ENCODE data around the gene VCP. TPM values are rescaled to one million over a fixed set of nuclear protein-coding genes. Genes with fewer than 3 reads are reported as not detected.

VCP gene
- total and polyA plus RNA-seq, 9 of the 15 experiments (the other 6 are each of a cell fraction or from before 2014, with no cell fraction given), result 7.1 to 257 (median 199) TPM

DNA sequence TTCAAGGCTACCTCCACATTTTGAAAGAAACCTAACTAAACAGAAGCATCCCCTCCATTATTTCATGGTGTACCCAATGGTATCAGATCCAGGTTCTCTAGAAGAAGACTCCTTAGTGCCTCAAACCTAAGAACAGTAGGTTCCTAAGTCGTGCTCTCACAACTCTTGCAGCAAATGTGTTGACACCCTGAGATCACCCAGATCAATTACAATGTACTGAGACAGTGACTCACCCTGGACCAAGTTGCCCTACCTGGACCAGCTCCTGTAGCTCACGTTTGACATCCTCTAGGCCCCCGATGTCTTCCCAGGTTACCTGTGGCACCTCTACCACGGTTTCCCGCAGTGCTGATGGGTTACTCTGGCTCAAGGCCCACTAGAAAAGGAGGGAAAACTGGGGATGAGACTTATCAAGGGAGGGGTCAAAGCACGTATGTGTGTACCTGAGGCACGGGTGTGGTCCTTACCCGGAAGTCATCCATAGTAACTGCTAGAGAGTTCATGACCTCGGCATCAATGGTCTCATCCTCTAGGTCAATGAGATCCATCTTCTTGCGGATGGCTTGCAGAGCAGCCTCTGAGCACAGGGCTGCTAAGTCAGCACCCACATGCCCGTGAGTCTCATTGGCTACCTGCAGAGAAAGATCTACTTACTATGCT, 11.7 kb downstream of the VCP start:
- H3K4me2 ChIP-seq (ENCODE audit: insufficient read depth, low read length), result no peak overlapping the region
- no TSS peak for BruUV-seq (replicated peaks)
- no peaks in the 10 kb centered on the region for H3K27me3 ChIP-seq (ENCODE audit: control insufficient read depth in 2 of 2, insufficient read depth in 2 of 2, low read length in 2 of 2)
- no peaks in the 10 kb centered on the region for H3K4me1 ChIP-seq (replicated peaks in 1 of 2; ENCODE audit: control insufficient read depth in 2 of 2, insufficient read depth in 2 of 2, low read length in 2 of 2)
- no peaks in the 10 kb centered on the region for H3K9me3 ChIP-seq (replicated peaks; ENCODE audit: control insufficient read depth, insufficient read depth, low read depth, low read length)
- ChIA-PET POLR2A (interaction anchor here (0.6 to 4.9 kb wide), 4 partner anchors 9 to 76 kb away, joined by 3 to 32 read pairs (median 17); partner anchors contain the start of gene VCP), CTCF (ENCODE audit: low intra/inter-chr PET ratio) (no interaction called here)
- FAIRE-seq, result no peak
- no peak overlapping the region for H3K27ac ChIP-seq (ENCODE audit: extremely low read depth, low read depth, low read length)
- no peak overlapping the region for H2AFZ ChIP-seq (ENCODE audit: low read depth, low read length)
- H4K20me1 ChIP-seq (replicated peaks; ENCODE audit: control insufficient read depth, insufficient read depth, low read length), result no peaks in the 10 kb centered on the region
- H3K79me2 ChIP-seq (ENCODE audit: control insufficient read depth, insufficient read depth, low read length), result no peaks in the 10 kb centered on the region; the same call in 2 of the 3 replicates
- H3K36me3 ChIP-seq (ENCODE audit: control insufficient read depth, insufficient read depth, low read length), result peaks cover 97% of the 10 kb centered on the region
- 90% methylated on average over 10 of the region's 11 CpGs for WGBS (ENCODE audit: insufficient coverage, low coverage, missing lambda C conversion rate)
- no peak overlapping the region for H3K9ac ChIP-seq (ENCODE audit: insufficient read depth in 1 of 2, low read depth in 2 of 2, low read length in 2 of 2)
- intact Hi-C loops (cut with micrococcal nuclease) (no loop called here), in situ Hi-C loops (cut with MboI) (no loop called here)
- TF ChIP-seq FOXJ2 (tag; IDR thresholded peaks at IDR 0.05) (no peak), RAD51 (IDR thresholded peaks at IDR 0.05; ENCODE audit: borderline replicate concordance, low read depth) (no peak), HCFC1 (IDR thresholded peaks at IDR 0.05; ENCODE audit: low read depth, low read length) (no peak)
- TF ChIP-seq, protein P1, sequence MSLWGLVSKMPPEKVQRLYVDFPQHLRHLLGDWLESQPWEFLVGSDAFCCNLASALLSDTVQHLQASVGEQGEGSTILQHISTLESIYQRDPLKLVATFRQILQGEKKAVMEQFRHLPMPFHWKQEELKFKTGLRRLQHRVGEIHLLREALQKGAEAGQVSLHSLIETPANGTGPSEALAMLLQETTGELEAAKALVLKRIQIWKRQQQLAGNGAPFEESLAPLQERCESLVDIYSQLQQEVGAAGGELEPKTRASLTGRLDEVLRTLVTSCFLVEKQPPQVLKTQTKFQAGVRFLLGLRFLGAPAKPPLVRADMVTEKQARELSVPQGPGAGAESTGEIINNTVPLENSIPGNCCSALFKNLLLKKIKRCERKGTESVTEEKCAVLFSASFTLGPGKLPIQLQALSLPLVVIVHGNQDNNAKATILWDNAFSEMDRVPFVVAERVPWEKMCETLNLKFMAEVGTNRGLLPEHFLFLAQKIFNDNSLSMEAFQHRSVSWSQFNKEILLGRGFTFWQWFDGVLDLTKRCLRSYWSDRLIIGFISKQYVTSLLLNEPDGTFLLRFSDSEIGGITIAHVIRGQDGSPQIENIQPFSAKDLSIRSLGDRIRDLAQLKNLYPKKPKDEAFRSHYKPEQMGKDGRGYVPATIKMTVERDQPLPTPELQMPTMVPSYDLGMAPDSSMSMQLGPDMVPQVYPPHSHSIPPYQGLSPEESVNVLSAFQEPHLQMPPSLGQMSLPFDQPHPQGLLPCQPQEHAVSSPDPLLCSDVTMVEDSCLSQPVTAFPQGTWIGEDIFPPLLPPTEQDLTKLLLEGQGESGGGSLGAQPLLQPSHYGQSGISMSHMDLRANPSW (CRISPR knock-in tag; IDR thresholded peaks at IDR 0.05), result no peak
- no peak for ATAC-seq
- DNase-seq (ENCODE audit: extremely low read depth in 1 of 4, low spot score in 3 of 4), result no peak
- H3K4me3 ChIP-seq, result no peak overlapping the region
- H3K9me1 ChIP-seq (ENCODE audit: control insufficient read depth, insufficient read depth, low read length), result no peaks in the 10 kb centered on the region

Data from K562 (cell line).